Activated naive CD4-positive, alpha-beta T cell treated with anti-CD3 and anti-CD28 coated beads, Interleukin-2, amount 50 U/mL, for 16 hours (primary cell): ENCODE data around the gene LRGUK.
A peak's percentile ranks its signal among the peaks of the same experiment; 100 is the strongest.
"Not testable (repeated sequence)": the region's sequence is repeated elsewhere in the genome, so short reads cannot be mapped to it uniquely, and the experiment has no call there.

Experiments used
- DNase-seq: peaks from one replicate; pipeline ENCODE4 v3.0.0-alpha.2; 2020

The LRGUK gene

GRCh38 chr7:134126966-134127848, at the start of gene LRGUK:
Gene LRGUK, plus strand, starts transcription at chr7:134127340. Its CDS starts 28 bp downstream, at chr7:134127368.
- peak; percentile 77 for DNase-seq

GRCh38 chr7:134077560-134077959, 49.6 kb upstream of the LRGUK start:
- not testable (repeated sequence) for DNase-seq

GRCh38 chr7:134078991-134079390, 48.1 kb upstream of the LRGUK start:
- DNase-seq, result no peak

GRCh38 chr7:134081695-134082094, 45.4 kb upstream of the LRGUK start:
- DNase-seq, result no peak

- DNase-seq, result no peak
Measured at GRCh38 chr7:134083766-134084487, 43.2 kb upstream of the LRGUK start.

- no peak for DNase-seq
Measured at GRCh38 chr7:134084488-134085144, 42.5 kb upstream of the LRGUK start.

- no peak for DNase-seq
Measured at GRCh38 chr7:134085311-134085710, 41.8 kb upstream of the LRGUK start.

GRCh38 chr7:134086998-134087735, 40.0 kb upstream of the LRGUK start:
- DNase-seq, result no peak

- DNase-seq, result no peak
Measured at GRCh38 chr7:134088199-134088598, 38.9 kb upstream of the LRGUK start.

GRCh38 chr7:134089446-134089845, 37.7 kb upstream of the LRGUK start:
- no peak for DNase-seq

GRCh38 chr7:134098072-134098471, 29.1 kb upstream of the LRGUK start:
- DNase-seq, result no peak

- no peak for DNase-seq
Measured at GRCh38 chr7:134101716-134102115, 25.4 kb upstream of the LRGUK start.

GRCh38 chr7:134104166-134104565, 23.0 kb upstream of the LRGUK start:
- no peak for DNase-seq

GRCh38 chr7:134105841-134106240, 21.3 kb upstream of the LRGUK start:
- DNase-seq, result no peak

GRCh38 chr7:134108802-134109201, 18.3 kb upstream of the LRGUK start:
- DNase-seq, result no peak

- no peak for DNase-seq
Measured at GRCh38 chr7:134113655-134114054, 13.5 kb upstream of the LRGUK start.

GRCh38 chr7:134114992-134115391, 12.1 kb upstream of the LRGUK start:
- no peak for DNase-seq

- no peak for DNase-seq
Measured at GRCh38 chr7:134120405-134120804, 6.7 kb upstream of the LRGUK start.

- DNase-seq, result no peak
Measured at GRCh38 chr7:134121632-134122139, 5.5 kb upstream of the LRGUK start.

GRCh38 chr7:134122980-134123379, 4.2 kb upstream of the LRGUK start:
- DNase-seq, result no peak

GRCh38 chr7:134126146-134126545, 994 bp upstream of the LRGUK start:
- DNase-seq, result no peak

GRCh38 chr7:134126596-134126965, 559 bp upstream of the LRGUK start:
- no peak for DNase-seq

GRCh38 chr7:134128829-134129228, 1.7 kb downstream of the LRGUK start:
- DNase-seq, result no peak
